Measurements from ENCODE around the gene PTPRM. TPM values are rescaled to one million over a fixed set of nuclear protein-coding genes. Genes with fewer than 3 reads are reported as not detected.

Gene PTPRM
- total and polyA plus RNA-seq, 2 experiments from 2014 or later = 1.6 to 5.3 TPM

DNA sequence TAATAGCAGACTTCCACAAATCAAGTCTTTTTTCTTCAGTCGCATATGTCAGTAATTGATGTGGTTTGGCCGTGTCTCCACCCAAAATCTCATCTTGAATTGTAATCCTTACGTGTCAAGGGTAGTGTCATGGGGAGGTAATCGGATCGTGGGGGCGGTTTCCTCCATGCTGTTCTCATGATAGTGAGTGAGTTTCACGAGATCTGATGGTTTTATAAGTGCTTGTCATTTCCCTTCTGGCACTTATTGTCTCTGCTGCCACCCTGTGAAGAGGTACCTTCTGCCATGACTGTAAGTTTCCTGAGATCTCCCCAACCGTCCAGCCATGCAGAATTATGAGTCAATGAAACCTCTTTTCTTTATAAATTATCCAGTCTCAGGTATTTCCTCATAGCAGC is 478.8 kb downstream of the PTPRM start:
- ATAC-seq (no peak), DNase-seq (ENCODE audit: low spot score) (no peak)
- no peaks in the 10 kb centered on the region for H4K20me1 ChIP-seq (replicated peaks; ENCODE audit: insufficient read depth)
- Mint-ChIP-seq H3K27ac (no peak overlapping the region), H3K27me3 (ENCODE audit: insufficient read depth, low read depth, poor library complexity) (no peaks in the 10 kb centered on the region), H3K4me3 (no peak overlapping the region), H3K9me3 (no peaks in the 10 kb centered on the region), H3K36me3 (ENCODE audit: low read depth) (no peaks in the 10 kb centered on the region), H3K4me1 (peaks cover 25% of the 10 kb centered on the region)
- no peak overlapping the region for H3K4me3 ChIP-seq
- H3K4me1 ChIP-seq (ENCODE audit: insufficient read depth) = peaks cover 6% of the 10 kb centered on the region
- no peaks in the 10 kb centered on the region for H3K36me3 ChIP-seq (ENCODE audit: insufficient read depth)
- H3K4me2 ChIP-seq = no peak overlapping the region
- H3K9me2 ChIP-seq (ENCODE audit: insufficient read depth) = peaks cover 5% of the 10 kb centered on the region; the same call in 1 of the 2 replicates
- no peaks in the 10 kb centered on the region for H3K27me3 ChIP-seq (ENCODE audit: insufficient read depth)
- no peak overlapping the region for H3K27ac ChIP-seq (ENCODE audit: low read depth)
- no peaks in the 10 kb centered on the region for H3F3A ChIP-seq (replicated peaks; ENCODE audit: low read depth)
- H3K79me2 ChIP-seq (replicated peaks; ENCODE audit: insufficient read depth) = no peaks in the 10 kb centered on the region
- no peak overlapping the region for H2AFZ ChIP-seq
- TF ChIP-seq ZNF462 (CRISPR knock-in tag; IDR thresholded peaks at IDR 0.05) (no peak), POLR2AphosphoS5 (IDR thresholded peaks at IDR 0.05; ENCODE audit: low read depth) (no peak), ZNF331 (CRISPR knock-in tag; IDR thresholded peaks at IDR 0.05; ENCODE audit: low read depth) (no peak), ZNF114 (CRISPR knock-in tag; IDR thresholded peaks at IDR 0.05) (no peak), REST (IDR thresholded peaks at IDR 0.05; ENCODE audit: unreplicated experiment) (no peak), EZH2 (IDR thresholded peaks at IDR 0.05; ENCODE audit: low read depth, unreplicated experiment) (no peak), NANOG (IDR thresholded peaks at IDR 0.05; ENCODE audit: borderline replicate concordance) (no peak), JUNB (IDR thresholded peaks at IDR 0.05; ENCODE audit: unreplicated experiment) (no peak), EZH2phosphoT487 (IDR thresholded peaks at IDR 0.05; ENCODE audit: unreplicated experiment) (no peak)
- TF ChIP-seq, protein P1, sequence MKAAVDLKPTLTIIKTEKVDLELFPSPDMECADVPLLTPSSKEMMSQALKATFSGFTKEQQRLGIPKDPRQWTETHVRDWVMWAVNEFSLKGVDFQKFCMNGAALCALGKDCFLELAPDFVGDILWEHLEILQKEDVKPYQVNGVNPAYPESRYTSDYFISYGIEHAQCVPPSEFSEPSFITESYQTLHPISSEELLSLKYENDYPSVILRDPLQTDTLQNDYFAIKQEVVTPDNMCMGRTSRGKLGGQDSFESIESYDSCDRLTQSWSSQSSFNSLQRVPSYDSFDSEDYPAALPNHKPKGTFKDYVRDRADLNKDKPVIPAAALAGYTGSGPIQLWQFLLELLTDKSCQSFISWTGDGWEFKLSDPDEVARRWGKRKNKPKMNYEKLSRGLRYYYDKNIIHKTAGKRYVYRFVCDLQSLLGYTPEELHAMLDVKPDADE (IDR thresholded peaks at IDR 0.05) = no peak
